Colonic mucosa (tissue), 4 donors: ENCODE data around the gene VTN. TPM values are rescaled to one million over a fixed set of nuclear protein-coding genes. Genes with fewer than 3 reads are reported as not detected.

Experiments used
- DNase-seq: peaks from one replicate; pipeline ENCODE4 v3.0.0-alpha.2; 2020
- H3K27ac ChIP-seq: fragments of 200-600 bp; one replicate; pipeline ENCODE4 v1.8.0; 2021
- H3K27me3 ChIP-seq: fragments of 200-600 bp; one replicate; pipeline ENCODE4 v1.8.0; 2021
- H3K36me3 ChIP-seq: fragments of 200-600 bp; one replicate; pipeline ENCODE4 v1.8.0; 2021
- H3K4me1 ChIP-seq: fragments of 200-600 bp; one replicate; pipeline ENCODE4 v1.8.0; 2021; ENCODE audit warnings: mild to moderate bottlenecking
- H3K4me3 ChIP-seq: fragments of 200-600 bp; one replicate; pipeline ENCODE4 v1.8.0; 2021
- H3K9ac ChIP-seq, 2 donors: one replicate each; pipeline ENCODE4 v1.7.0; 2013; ENCODE audit warnings: control low read depth in 2 of 2, low read depth in 2 of 2, low read length in 2 of 2
- H3K9me3 ChIP-seq: fragments of 200-600 bp; one replicate; pipeline ENCODE4 v1.8.0; 2021
- intact Hi-C: fragments of 100-400 bp; cut with DNase I; formaldehyde crosslinking; loops from one replicate; pipeline ENCODE4 v1.14.1; 2022
- total RNA-seq, 2 donors: library from RNA; stranded (reverse); fragmentation: NEBNext Ultra II Directional in 1 of 2; extraction: Animal tissue kit (Norgen Biotek cat#: 25700) in 1 of 2; gene quantifications; one replicate each; pipeline ENCODE4 v1.2.1, GENCODE V29; 2021
- TF ChIP-seq, protein P1 (sequence below): fragments of 200-600 bp; IDR thresholded peaks from one replicate; pipeline ENCODE4 v1.8.0; 2022; ENCODE audit warnings: antibody characterized with exemption, mild to moderate bottlenecking
- donor health status: healthy.
- donor health status: DM: no; HTN: no; CAD: no.
- donor health status: DM: no; HTN: no; CAD: no.

VTN gene
- total RNA-seq, 2 donors from 2014 or later, result 1.8 TPM; not detected in 1

DNA sequence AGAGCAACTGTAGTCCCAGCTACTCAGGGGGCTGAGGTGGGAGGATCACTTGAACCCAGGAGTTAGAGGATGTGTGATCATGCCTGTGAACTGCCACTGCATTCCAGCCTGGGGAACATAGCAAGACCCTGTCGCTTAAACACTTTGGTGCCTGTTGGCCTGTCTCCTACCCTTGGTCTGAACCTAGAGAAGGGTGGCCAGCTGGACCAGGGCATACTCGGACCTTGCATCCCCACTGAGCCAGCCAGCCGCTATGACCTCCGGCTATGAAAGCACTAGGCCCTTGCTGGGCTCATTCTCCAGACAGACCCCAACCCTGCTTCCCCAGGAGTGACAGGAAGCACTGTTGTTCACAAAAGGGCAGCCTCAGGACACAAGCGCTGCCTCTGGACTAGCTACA lies 39.4 kb downstream of the VTN start:
- Histone ChIP-seq H3K4me1 (peaks cover 4% of the 10 kb centered on the region), H3K9ac (no peak overlapping the region), H3K27me3 (no peaks in the 10 kb centered on the region), H3K36me3 (no peaks in the 10 kb centered on the region), H3K9me3 (no peaks in the 10 kb centered on the region), H3K27ac (no peak overlapping the region), H3K4me3 (no peak overlapping the region)
- intact Hi-C loops, result no loop called here
- TF ChIP-seq, protein P1, sequence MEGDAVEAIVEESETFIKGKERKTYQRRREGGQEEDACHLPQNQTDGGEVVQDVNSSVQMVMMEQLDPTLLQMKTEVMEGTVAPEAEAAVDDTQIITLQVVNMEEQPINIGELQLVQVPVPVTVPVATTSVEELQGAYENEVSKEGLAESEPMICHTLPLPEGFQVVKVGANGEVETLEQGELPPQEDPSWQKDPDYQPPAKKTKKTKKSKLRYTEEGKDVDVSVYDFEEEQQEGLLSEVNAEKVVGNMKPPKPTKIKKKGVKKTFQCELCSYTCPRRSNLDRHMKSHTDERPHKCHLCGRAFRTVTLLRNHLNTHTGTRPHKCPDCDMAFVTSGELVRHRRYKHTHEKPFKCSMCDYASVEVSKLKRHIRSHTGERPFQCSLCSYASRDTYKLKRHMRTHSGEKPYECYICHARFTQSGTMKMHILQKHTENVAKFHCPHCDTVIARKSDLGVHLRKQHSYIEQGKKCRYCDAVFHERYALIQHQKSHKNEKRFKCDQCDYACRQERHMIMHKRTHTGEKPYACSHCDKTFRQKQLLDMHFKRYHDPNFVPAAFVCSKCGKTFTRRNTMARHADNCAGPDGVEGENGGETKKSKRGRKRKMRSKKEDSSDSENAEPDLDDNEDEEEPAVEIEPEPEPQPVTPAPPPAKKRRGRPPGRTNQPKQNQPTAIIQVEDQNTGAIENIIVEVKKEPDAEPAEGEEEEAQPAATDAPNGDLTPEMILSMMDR, result no peak
- DNase-seq, result no peak

DNA sequence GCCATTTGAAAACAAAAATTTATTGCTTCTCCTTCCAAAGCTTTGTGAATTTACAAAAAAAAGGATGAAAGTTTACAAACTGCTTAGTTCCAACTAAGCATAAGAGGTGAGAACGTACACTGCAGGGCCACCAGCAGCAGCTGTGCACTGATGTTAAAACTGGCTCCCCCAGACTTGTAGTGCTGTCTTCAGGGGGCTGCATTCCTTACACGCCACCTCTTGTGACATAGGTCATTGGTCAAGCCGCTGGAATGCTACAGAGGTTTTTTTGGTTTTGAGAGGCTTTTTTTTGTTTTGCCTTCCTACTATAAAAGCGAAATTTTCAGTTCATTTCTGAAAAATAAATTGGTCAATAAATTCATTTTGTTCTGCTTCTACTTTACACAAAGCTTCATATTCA lies 41.8 kb downstream of the VTN start:
- H3K9me3 ChIP-seq, result no peaks in the 10 kb centered on the region
- DNase-seq, result no peak
- no peak overlapping the region for H3K4me3 ChIP-seq
- H3K27ac ChIP-seq, result no peak overlapping the region
- no peak overlapping the region for H3K9ac ChIP-seq
- intact Hi-C loops, result no loop called here
- TF ChIP-seq, protein P1, result no peak
- no peaks in the 10 kb centered on the region for H3K27me3 ChIP-seq
- no peaks in the 10 kb centered on the region for H3K36me3 ChIP-seq
- H3K4me1 ChIP-seq, result no peaks in the 10 kb centered on the region

DNA sequence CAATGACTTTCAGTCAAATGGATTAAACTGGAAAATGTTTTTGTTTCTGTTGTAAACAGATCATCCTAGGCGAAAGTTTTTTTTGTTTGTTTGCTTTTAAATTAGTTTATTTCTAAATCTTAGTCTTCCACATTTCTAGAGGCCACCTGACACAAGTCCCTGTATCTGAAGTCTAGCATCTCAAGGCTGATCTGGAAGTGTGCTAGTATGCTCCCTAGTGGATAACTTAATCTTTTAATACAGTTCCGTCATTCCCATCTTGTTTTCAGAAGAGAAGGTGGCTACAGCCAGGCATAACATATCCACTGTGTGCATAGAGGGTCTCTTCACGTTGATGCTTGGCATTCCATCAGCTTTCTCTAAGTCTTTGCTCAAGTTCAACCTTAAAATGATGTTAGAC lies 42.4 kb downstream of the VTN start:
- Histone ChIP-seq H3K4me3 (no peak overlapping the region), H3K27ac (no peak overlapping the region), H3K9me3 (no peaks in the 10 kb centered on the region), H3K27me3 (no peaks in the 10 kb centered on the region), H3K4me1 (no peaks in the 10 kb centered on the region), H3K36me3 (no peaks in the 10 kb centered on the region), H3K9ac (no peak overlapping the region)
- TF ChIP-seq, protein P1, result no peak
- intact Hi-C loops, result no loop called here
- DNase-seq, result no peak

DNA sequence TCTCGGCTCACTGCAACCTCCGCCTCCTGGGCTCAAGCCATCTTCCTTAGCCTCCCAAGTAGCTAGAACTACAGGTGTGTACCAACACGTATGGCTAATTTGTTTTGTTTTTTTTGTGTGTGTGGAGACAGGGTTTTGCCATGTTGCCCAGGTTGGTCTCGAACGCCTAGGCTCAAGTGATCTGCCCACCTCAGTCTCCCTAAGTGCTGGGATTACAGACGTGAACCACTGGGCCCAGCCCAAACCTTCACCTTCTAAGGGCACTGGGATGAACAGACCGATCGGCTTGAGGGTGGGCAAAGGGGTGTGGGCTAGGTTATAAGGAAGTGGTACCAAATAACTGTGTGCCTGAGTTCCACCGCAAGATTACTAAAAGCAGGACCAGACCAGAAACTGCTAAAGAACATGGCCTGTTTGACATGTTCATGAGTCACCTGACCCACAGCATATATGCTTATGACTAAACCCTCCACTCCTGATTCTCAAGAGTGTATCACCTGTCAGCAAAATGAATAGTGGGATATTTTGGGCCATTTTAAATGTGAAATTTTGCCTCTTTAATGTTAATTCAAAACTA lies 43.0 kb downstream of the VTN start:
- Histone ChIP-seq H3K9ac (no peak overlapping the region), H3K9me3 (no peaks in the 10 kb centered on the region), H3K27me3 (no peaks in the 10 kb centered on the region), H3K27ac (no peak overlapping the region), H3K4me1 (no peaks in the 10 kb centered on the region), H3K36me3 (no peaks in the 10 kb centered on the region), H3K4me3 (no peak overlapping the region)
- intact Hi-C loops, result no loop called here
- DNase-seq, result no peak
- TF ChIP-seq, protein P1, result no peak

DNA sequence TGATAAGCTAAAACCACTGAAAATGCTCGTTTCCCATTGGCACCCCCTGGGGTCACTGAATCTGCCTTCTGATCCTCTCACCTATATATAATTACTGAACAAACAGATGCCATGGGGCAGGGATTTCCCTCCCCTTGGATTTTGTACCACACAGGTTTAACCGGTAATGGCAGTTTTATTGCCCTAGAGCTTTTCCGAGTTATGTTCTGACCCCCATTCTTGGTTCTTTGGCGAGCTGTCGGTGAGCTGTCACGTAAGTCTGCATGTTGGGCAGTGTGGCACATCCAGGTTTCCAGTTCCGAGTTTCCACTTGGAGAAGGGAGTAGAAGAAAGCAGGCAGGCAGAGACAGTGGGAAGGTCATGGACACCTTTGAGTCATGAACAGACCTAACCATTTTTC lies 44.0 kb downstream of the VTN start:
- H3K27ac ChIP-seq, result no peak overlapping the region
- H3K9ac ChIP-seq, result no peak overlapping the region
- no peak for DNase-seq
- no peaks in the 10 kb centered on the region for H3K4me1 ChIP-seq
- H3K4me3 ChIP-seq, result no peak overlapping the region
- H3K36me3 ChIP-seq, result no peaks in the 10 kb centered on the region
- intact Hi-C loops, result no loop called here
- no peaks in the 10 kb centered on the region for H3K9me3 ChIP-seq
- H3K27me3 ChIP-seq, result no peaks in the 10 kb centered on the region
- TF ChIP-seq, protein P1, result no peak
